Suppressor macrophage treated with lipopolysaccharide for 1 hour (primary cell): ENCODE measurements around the gene ARG2.

Experiments used
- DNase-seq, 3 donors: peaks; one replicate each; pipeline ENCODE4 v3.0.0-alpha.2; 2020 to 2022

The ARG2 gene

GRCh38 chr14:67619446-67620216 lies at the start of gene ARG2:
TSS of gene ARG2 (plus strand) at chr14:67619920. CDS start at chr14:67619978, 58 bp downstream.
- peak; percentile 96 to 99 (median 98) for DNase-seq

- no peak for DNase-seq
Measured at GRCh38 chr14:67570453-67570852, 49.3 kb upstream of the ARG2 start.

GRCh38 chr14:67571275-67571990 lies 48.3 kb upstream of the ARG2 start:
- DNase-seq, result peak; percentile 72 to 83 (median 80)

GRCh38 chr14:67571991-67572323 lies 47.8 kb upstream of the ARG2 start:
- no peak for DNase-seq

GRCh38 chr14:67572608-67573007 lies 47.1 kb upstream of the ARG2 start:
- no peak for DNase-seq

- no peak for DNase-seq
Measured at GRCh38 chr14:67573228-67574010, 46.3 kb upstream of the ARG2 start.

GRCh38 chr14:67574156-67574555 lies 45.6 kb upstream of the ARG2 start:
- DNase-seq, result no peak

GRCh38 chr14:67574806-67575205 lies 44.9 kb upstream of the ARG2 start:
- DNase-seq, result no peak

GRCh38 chr14:67575684-67576083 lies 44.0 kb upstream of the ARG2 start:
- DNase-seq, result peak; percentile 74 to 78 (median 74)

GRCh38 chr14:67576216-67576955 lies 43.3 kb upstream of the ARG2 start:
- no peak for DNase-seq

GRCh38 chr14:67577181-67577808 lies 42.4 kb upstream of the ARG2 start:
- DNase-seq, result no peak

GRCh38 chr14:67577909-67578749 lies 41.6 kb upstream of the ARG2 start:
- DNase-seq, result no peak

- no peak for DNase-seq
Measured at GRCh38 chr14:67579040-67579439, 40.7 kb upstream of the ARG2 start.

GRCh38 chr14:67579636-67580035 lies 40.1 kb upstream of the ARG2 start:
- DNase-seq, result no peak

- DNase-seq, result peak in 1 of 3 donors; percentile 13
Measured at GRCh38 chr14:67580336-67581171, 39.2 kb upstream of the ARG2 start.

- peak in 1 of 3 donors; percentile 17 for DNase-seq
Measured at GRCh38 chr14:67581643-67582042, 38.1 kb upstream of the ARG2 start.

- DNase-seq, result no peak
Measured at GRCh38 chr14:67582061-67582460, 37.7 kb upstream of the ARG2 start.

- DNase-seq, result peak; percentile 64 to 80 (median 73)
Measured at GRCh38 chr14:67583711-67584644, 35.7 kb upstream of the ARG2 start.

GRCh38 chr14:67584978-67585377 lies 34.7 kb upstream of the ARG2 start:
- DNase-seq, result no peak
